GM21390 (cell line): ENCODE results near the gene PLOD1.
"Not testable (repeated sequence)": the region's sequence is repeated elsewhere in the genome, so short reads cannot be mapped to it uniquely, and the experiment has no call there.

ENCODE experiments used
- ATAC-seq: cut with Tn5 transposase; IDR thresholded peaks from one replicate; pipeline ENCODE4 v1.9.1; 2021; ENCODE audit not compliant: unreplicated experiment

The PLOD1 gene

GRCh38 chr1:12003762-12004161, 69.2 kb downstream of the PLOD1 start:
- no peak for ATAC-seq

- no peak for ATAC-seq
These were observed 71.1 kb downstream of the PLOD1 start for GRCh38 chr1:12005488-12006166.

GRCh38 chr1:12006167-12006921, 71.8 kb downstream of the PLOD1 start:
- no peak for ATAC-seq

GRCh38 chr1:12007204-12007603, 72.7 kb downstream of the PLOD1 start:
- no peak for ATAC-seq

GRCh38 chr1:12008355-12008754, 73.8 kb downstream of the PLOD1 start:
- ATAC-seq, result not testable (repeated sequence)

GRCh38 chr1:12009318-12009947, 74.9 kb downstream of the PLOD1 start:
- ATAC-seq, result no peak

GRCh38 chr1:12010746-12011570, 76.4 kb downstream of the PLOD1 start:
- no peak for ATAC-seq

GRCh38 chr1:12011998-12012397, 77.5 kb downstream of the PLOD1 start:
- no peak for ATAC-seq

GRCh38 chr1:12012560-12013316, 78.2 kb downstream of the PLOD1 start:
- no peak for ATAC-seq

GRCh38 chr1:12014141-12014991, 79.8 kb downstream of the PLOD1 start:
- ATAC-seq, result no peak

GRCh38 chr1:12015001-12015491, 80.5 kb downstream of the PLOD1 start:
- no peak for ATAC-seq

- no peak for ATAC-seq
These were observed 81.0 kb downstream of the PLOD1 start for GRCh38 chr1:12015499-12015898.

- ATAC-seq, result no peak
These were observed 81.7 kb downstream of the PLOD1 start for GRCh38 chr1:12016182-12016581.

- ATAC-seq, result no peak
These were observed 85.5 kb downstream of the PLOD1 start for GRCh38 chr1:12019858-12020509.

- ATAC-seq, result no peak
These were observed 87.1 kb downstream of the PLOD1 start for GRCh38 chr1:12021616-12022015.

- no peak for ATAC-seq
These were observed 87.5 kb downstream of the PLOD1 start for GRCh38 chr1:12022036-12022435.
